ENCODE data around the gene FNBP1. TPM values are rescaled to one million over a fixed set of nuclear protein-coding genes. Genes with fewer than 3 reads are reported as not detected.

Gene FNBP1
- total and polyA plus RNA-seq, 2 of the 13 experiments (the other 11 are each of a cell fraction or from before 2014, with no cell fraction given) = 5.4 to 19.5 TPM

GRCh38 chr9:130043654-130044623 lies 950 bp upstream of the FNBP1 start (continued):
- TF ChIP-seq CBX2 (IDR thresholded peaks at IDR 0.05; ENCODE audit: low read depth, low read length) (no peak), CBX2 (CRISPR knock-in tag; IDR thresholded peaks at IDR 0.05; ENCODE audit: low read depth) (no peak), PHF5A (CRISPR knock-in tag; IDR thresholded peaks at IDR 0.05; ENCODE audit: low read depth, unreplicated experiment) (no peak), FOXP1 (IDR thresholded peaks at IDR 0.05) (no peak), FOXP1 (CRISPR knock-in tag; IDR thresholded peaks at IDR 0.05) (peak; percentile 42; the same call in 1 of the 2 replicates), SMARCE1 (IDR thresholded peaks at IDR 0.05; ENCODE audit: borderline replicate concordance) (no peak), THYN1 (CRISPR knock-in tag; IDR thresholded peaks at IDR 0.05; ENCODE audit: borderline replicate concordance, low read depth) (no peak), HMGXB4 (CRISPR knock-in tag; IDR thresholded peaks at IDR 0.05; ENCODE audit: borderline replicate concordance in 1 of 2, low read depth in 1 of 2) (peak; percentile 21 to 46; a peak in 2 of 4 replicates), YY1 (IDR thresholded peaks at IDR 0.05; ENCODE audit: insufficient read depth, insufficient replicate concordance, low read depth, low read length) (peak; percentile 26), ZNF781 (CRISPR knock-in tag; IDR thresholded peaks at IDR 0.05; ENCODE audit: borderline replicate concordance, not compliant biosample characterization) (peak; percentile 83), SMAD9 (CRISPR knock-in tag; IDR thresholded peaks at IDR 0.05) (no peak), NPAS2 (CRISPR knock-in tag; IDR thresholded peaks at IDR 0.05; ENCODE audit: borderline replicate concordance) (no peak), CEBPZ (IDR thresholded peaks at IDR 0.05; ENCODE audit: low read length) (no peak), FOXK1 (CRISPR knock-in tag; IDR thresholded peaks at IDR 0.05; ENCODE audit: borderline replicate concordance, low read depth) (no peak), ZNF879 (CRISPR knock-in tag; IDR thresholded peaks at IDR 0.05) (peak; percentile 80; the same call in 1 of the 2 replicates), ZSCAN22 (CRISPR knock-in tag; IDR thresholded peaks at IDR 0.05) (no peak), ZNF652 (CRISPR knock-in tag; IDR thresholded peaks at IDR 0.05; ENCODE audit: borderline replicate concordance, low read depth) (no peak), TOE1 (CRISPR knock-in tag; IDR thresholded peaks at IDR 0.05) (no peak), TSC22D2 (CRISPR knock-in tag; IDR thresholded peaks at IDR 0.05; ENCODE audit: borderline replicate concordance) (no peak), EEA1 (CRISPR knock-in tag; IDR thresholded peaks at IDR 0.05; ENCODE audit: borderline replicate concordance) (no peak), TAF15 (IDR thresholded peaks at IDR 0.05; ENCODE audit: low read depth, low read length, poor library complexity, severe bottlenecking) (no peak), ZNF746 (CRISPR knock-in tag; IDR thresholded peaks at IDR 0.05) (peak; percentile 88), BRCA1 (CRISPR knock-in tag; IDR thresholded peaks at IDR 0.05) (no peak), ZFY (CRISPR knock-in tag; IDR thresholded peaks at IDR 0.05) (peak; percentile 65), ZNF547 (CRISPR knock-in tag; IDR thresholded peaks at IDR 0.05) (0 out of 2 replicates have a peak, but pooled peaks have one; percentile 66), ZNF143 (CRISPR knock-in tag; IDR thresholded peaks at IDR 0.05) (no peak)
